Subcutaneous abdominal adipose tissue (tissue), 5 donors: ENCODE results near the gene RILPL1.
"Not testable (repeated sequence)": the region's sequence is repeated elsewhere in the genome, so short reads cannot be mapped to it uniquely, and the experiment has no call there.

Experiments
- H3K27ac ChIP-seq: one replicate; pipeline ENCODE4 v1.7.0; 2013; ENCODE audit warnings: low read depth, mild to moderate bottlenecking, inconsistent platforms, low read length, moderate library complexity
- H3K27me3 ChIP-seq, 5 donors: one replicate each; pipeline ENCODE4 v1.7.0; 2013; ENCODE audit warnings: low read length in 5 of 5, inconsistent platforms in 1 of 5; ENCODE audit not compliant: control insufficient read depth in 5 of 5, insufficient read depth in 4 of 5
- H3K36me3 ChIP-seq, 5 donors: one replicate each; pipeline ENCODE4 v1.7.0; 2013; ENCODE audit warnings: low read length in 5 of 5; ENCODE audit not compliant: control insufficient read depth in 5 of 5, insufficient read depth in 5 of 5
- H3K4me1 ChIP-seq, 5 donors: one replicate each; pipeline ENCODE4 v1.7.0; 2013; ENCODE audit warnings: low read length in 5 of 5, mild to moderate bottlenecking in 3 of 5, moderate library complexity in 1 of 5; ENCODE audit not compliant: control insufficient read depth in 5 of 5, insufficient read depth in 5 of 5
- H3K4me3 ChIP-seq, 5 donors: one replicate each; pipeline ENCODE4 v1.7.0; 2013; ENCODE audit warnings: low read length in 5 of 5, low read depth in 1 of 5
- H3K9ac ChIP-seq, 5 donors: one replicate each; pipeline ENCODE4 v1.7.0; 2013; ENCODE audit warnings: low read length in 5 of 5, mild to moderate bottlenecking in 4 of 5, moderate library complexity in 3 of 5
- H3K9me3 ChIP-seq, 5 donors: one replicate each; pipeline ENCODE4 v1.7.0; 2013; ENCODE audit warnings: low read length in 5 of 5; ENCODE audit not compliant: control insufficient read depth in 5 of 5
- donor health status: healthy.
- donor health status: healthy.
- donor health status: healthy.
- donor health status: healthy.
- donor health status: healthy.

The RILPL1 gene

DNA sequence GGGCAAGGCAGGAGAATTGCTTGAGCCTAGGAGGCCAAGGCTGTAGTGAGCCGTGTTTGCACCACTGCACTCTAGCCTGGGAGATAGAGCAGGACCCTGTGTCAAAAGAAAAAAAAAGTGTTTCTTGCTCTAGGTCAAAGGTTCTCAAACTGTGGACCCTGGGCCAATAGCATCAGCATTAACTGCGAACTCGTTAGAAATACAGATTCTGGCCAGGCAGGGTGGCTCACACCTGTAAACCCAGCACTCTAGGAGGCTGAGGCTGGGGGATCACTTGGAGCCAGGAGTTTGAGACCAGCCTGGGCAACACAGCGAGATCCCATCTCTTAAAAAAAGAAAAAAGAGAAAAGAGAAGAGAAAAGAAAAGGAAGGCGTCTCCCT, 97.9 kb downstream of the RILPL1 start:
- Histone ChIP-seq H3K4me3 (peak overlapping the region; percentile 83 to 98 (median 94)), H3K9ac (peak overlapping the region; percentile 11 to 93 (median 90)), H3K4me1 (peaks cover 1 to 46% (median 37%) of the 10 kb centered on the region in 5 donors), H3K27ac (peak overlapping the region; percentile 70), H3K27me3 (no peaks in the 10 kb centered on the region), H3K36me3 (peaks cover 0 to 3% (median 0%) of the 10 kb centered on the region in 5 donors), H3K9me3 (no peaks in the 10 kb centered on the region)

DNA sequence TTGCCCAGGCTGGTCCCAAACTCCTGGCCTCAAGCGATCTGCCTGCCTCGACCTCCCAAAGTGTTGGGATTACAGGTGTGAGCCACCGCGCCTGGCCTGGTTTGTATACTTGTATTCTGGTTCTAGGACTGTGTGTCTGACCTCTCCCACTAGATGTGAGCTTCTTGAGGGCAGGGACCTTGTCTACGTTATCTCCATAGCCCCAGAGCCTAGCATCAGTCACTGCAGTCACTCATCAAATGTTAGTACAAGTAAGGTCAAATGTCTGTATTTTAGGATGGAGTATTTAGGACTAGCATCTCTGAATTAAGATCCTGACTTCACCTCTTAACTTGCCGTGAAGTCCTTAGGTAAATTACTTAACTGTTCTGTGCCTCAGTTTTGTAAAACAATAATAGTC, 99.9 kb downstream of the RILPL1 start:
- H3K4me3 ChIP-seq: peak overlapping the region in 2 of 5 donors; percentile 42 to 95
- H3K27me3 ChIP-seq: no peaks in the 10 kb centered on the region
- H3K9ac ChIP-seq: peak overlapping the region in 1 of 5 donors; percentile 35
- H3K9me3 ChIP-seq: no peaks in the 10 kb centered on the region
- H3K27ac ChIP-seq: peak overlapping the region; percentile 84
- peaks cover 1 to 46% (median 37%) of the 10 kb centered on the region in 5 donors for H3K4me1 ChIP-seq
- peaks cover 0 to 15% (median 7%) of the 10 kb centered on the region in 5 donors for H3K36me3 ChIP-seq

DNA sequence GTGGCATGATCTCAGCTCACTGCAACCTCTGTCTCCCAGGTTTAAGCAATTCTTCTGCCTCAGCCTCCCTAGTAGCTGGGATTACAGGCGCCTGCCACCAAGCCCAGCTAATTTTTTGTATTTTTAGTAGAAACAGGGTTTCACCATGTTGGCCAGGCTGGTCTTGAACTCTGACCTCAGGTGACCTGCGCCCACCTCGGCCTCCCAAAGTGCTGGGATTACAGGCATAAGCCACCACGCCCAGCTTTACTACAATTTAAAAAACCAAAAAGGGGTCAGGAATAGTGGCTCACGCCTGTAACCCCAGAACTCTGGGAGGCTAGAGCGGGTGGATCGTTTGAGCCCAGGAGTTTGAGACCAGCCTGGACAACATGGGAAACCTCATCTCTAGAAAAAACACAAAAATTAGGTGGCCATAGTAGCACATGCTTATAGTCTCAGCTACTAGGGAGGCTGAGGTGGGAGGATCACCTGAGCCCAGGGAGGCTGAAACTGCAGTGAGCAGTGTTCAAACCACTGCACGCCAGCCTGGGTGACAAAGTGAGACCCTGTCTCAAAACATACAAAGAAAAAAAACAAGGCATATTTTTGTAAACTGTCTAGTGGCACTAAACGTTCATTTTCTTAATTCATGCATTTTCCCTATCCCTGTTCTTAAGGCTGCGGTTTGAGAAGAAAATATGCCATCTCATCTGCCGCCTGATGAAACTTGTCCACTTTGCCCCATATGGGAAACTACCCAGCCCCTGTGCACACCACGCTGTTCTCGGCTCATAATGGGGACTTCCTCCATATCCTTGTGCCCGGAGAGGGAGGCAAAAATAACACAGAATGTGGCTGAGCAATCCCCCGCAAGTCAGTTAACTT, 101.3 kb downstream of the RILPL1 start:
- peaks cover 0 to 25% (median 16%) of the 10 kb centered on the region in 5 donors for H3K36me3 ChIP-seq
- H3K27me3 ChIP-seq, H3K9me3 ChIP-seq: not testable (repeated sequence)
- H3K27ac ChIP-seq: peak overlapping the region; percentile 84
- peak overlapping the region; percentile 24 to 95 (median 48) for H3K4me3 ChIP-seq
- peaks cover 1 to 46% (median 37%) of the 10 kb centered on the region in 5 donors for H3K4me1 ChIP-seq
- H3K9ac ChIP-seq: peak overlapping the region; percentile 7 to 68 (median 54)

DNA sequence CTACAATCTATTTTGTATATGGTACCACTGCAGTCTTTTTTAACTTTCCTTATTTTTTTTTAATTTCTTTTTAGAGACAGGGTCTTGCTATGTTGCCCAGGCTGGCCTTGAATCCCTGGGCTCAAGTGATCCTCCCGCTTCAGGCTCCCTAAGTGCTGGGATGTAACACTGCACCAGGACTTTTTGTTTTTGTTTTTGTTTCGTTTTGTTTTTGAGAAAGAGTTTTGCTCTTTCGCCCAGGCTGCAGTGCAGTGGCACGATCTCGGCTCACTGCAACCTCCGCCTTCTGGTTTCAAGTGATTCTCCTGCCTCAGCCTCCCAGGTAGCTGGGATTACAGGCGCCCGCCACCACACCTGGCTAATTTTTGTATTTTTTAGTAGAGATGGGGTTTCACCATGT, 104.4 kb downstream of the RILPL1 start:
- H3K4me3 ChIP-seq, H3K27ac ChIP-seq, H3K9me3 ChIP-seq, H3K27me3 ChIP-seq, H3K9ac ChIP-seq: not testable (repeated sequence)
- Histone ChIP-seq H3K4me1 (peaks cover 1 to 22% (median 21%) of the 10 kb centered on the region in 5 donors), H3K36me3 (peaks cover 0 to 29% (median 19%) of the 10 kb centered on the region in 5 donors)

DNA sequence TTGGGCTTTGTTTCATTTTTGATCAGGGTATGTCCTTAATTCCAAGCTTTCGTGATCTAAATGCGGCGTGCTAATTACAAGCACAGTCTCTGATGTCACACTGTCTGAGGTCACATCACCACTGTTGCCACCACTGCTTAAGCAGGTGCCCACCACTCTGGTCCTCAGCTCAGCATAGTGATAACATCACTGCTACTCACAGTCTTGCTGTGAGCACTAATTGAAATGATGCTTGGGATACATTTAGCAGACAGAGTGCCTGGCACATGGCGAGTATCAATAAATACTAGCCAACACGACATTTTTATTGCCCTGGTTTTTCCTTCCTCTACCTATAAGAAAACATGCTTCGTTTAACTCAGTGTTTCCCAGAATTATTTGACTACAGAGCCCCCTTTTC, 104.9 kb downstream of the RILPL1 start:
- Histone ChIP-seq H3K36me3 (peaks cover 0 to 29% (median 19%) of the 10 kb centered on the region in 5 donors), H3K4me1 (peaks cover under 1 to 17% (median 16%) of the 10 kb centered on the region in 5 donors), H3K27me3 (no peaks in the 10 kb centered on the region), H3K9me3 (no peaks in the 10 kb centered on the region), H3K4me3 (no peak overlapping the region), H3K27ac (no peak overlapping the region), H3K9ac (no peak overlapping the region)

GRCh38 chr12:123427036-123427769, 106.3 kb downstream of the RILPL1 start:
- H3K4me1 ChIP-seq: peaks cover 0 to 4% (median 3%) of the 10 kb centered on the region in 5 donors
- H3K9ac ChIP-seq: no peak overlapping the region
- H3K4me3 ChIP-seq: no peak overlapping the region
- H3K27ac ChIP-seq: no peak overlapping the region
- H3K36me3 ChIP-seq: peaks cover 0 to 37% (median 26%) of the 10 kb centered on the region in 5 donors
- H3K9me3 ChIP-seq: no peaks in the 10 kb centered on the region
- H3K27me3 ChIP-seq: no peaks in the 10 kb centered on the region

- no peaks in the 10 kb centered on the region for H3K9me3 ChIP-seq
- H3K9ac ChIP-seq: no peak overlapping the region
- H3K27me3 ChIP-seq: no peaks in the 10 kb centered on the region
- H3K4me3 ChIP-seq: no peak overlapping the region
- H3K27ac ChIP-seq: no peak overlapping the region
- H3K36me3 ChIP-seq: peaks cover 0 to 45% (median 27%) of the 10 kb centered on the region in 5 donors
- peaks cover 0 to 7% (median 0%) of the 10 kb centered on the region in 5 donors for H3K4me1 ChIP-seq
These were observed 112.2 kb downstream of the RILPL1 start for GRCh38 chr12:123421314-123421713.
